H9 (cell line): ENCODE data around the gene TRIM17. TPM values are rescaled to one million over a fixed set of nuclear protein-coding genes. Genes with fewer than 3 reads are reported as not detected.

Source experiments
- DNase-seq: peaks from one replicate; pipeline ENCODE4 v3.0.0-alpha.2; 2017
- H2AFZ ChIP-seq: one replicate; pipeline ENCODE4 v1.6.1; 2013; ENCODE audit warnings: mild to moderate bottlenecking, low read length, control low read depth, moderate library complexity
- H2AK5ac ChIP-seq: 2 replicates; pipeline ENCODE4 v1.6.1; 2013; ENCODE audit warnings: low read length, control low read depth, mixed read lengths; ENCODE audit not compliant: insufficient read length
- H2BK120ac ChIP-seq: one replicate; pipeline ENCODE4 v1.6.1; 2013; ENCODE audit warnings: low read depth, mild to moderate bottlenecking, low read length, control low read depth, inconsistent platforms; ENCODE audit not compliant: poor library complexity, severe bottlenecking
- H2BK12ac ChIP-seq: 2 replicates; pipeline ENCODE4 v1.6.1; 2013; ENCODE audit warnings: low read length, control low read depth, mixed read lengths, low read depth; ENCODE audit not compliant: insufficient read length
- H2BK15ac ChIP-seq: 2 replicates; pipeline ENCODE4 v1.6.1; 2013; ENCODE audit warnings: low read depth, low read length, control low read depth
- H2BK20ac ChIP-seq: one replicate; pipeline ENCODE4 v1.6.1; 2013; ENCODE audit warnings: low read depth, mild to moderate bottlenecking, low read length, control low read depth, inconsistent platforms; ENCODE audit not compliant: poor library complexity, severe bottlenecking
- H2BK5ac ChIP-seq: 2 replicates; pipeline ENCODE4 v1.6.1; 2013; ENCODE audit warnings: low read length, control low read depth, mixed read lengths; ENCODE audit not compliant: insufficient read length
- H3K14ac ChIP-seq: 2 replicates; pipeline ENCODE4 v1.6.1; 2013; ENCODE audit warnings: low read length, control low read depth; ENCODE audit not compliant: insufficient read depth
- H3K18ac ChIP-seq: 2 replicates; pipeline ENCODE4 v1.6.1; 2013; ENCODE audit warnings: low read depth, mild to moderate bottlenecking, mixed read lengths, low read length, control low read depth; ENCODE audit not compliant: insufficient read length
- H3K23ac ChIP-seq: 2 replicates; pipeline ENCODE4 v1.6.1; 2013; ENCODE audit warnings: low read length, control low read depth, mixed read lengths, low read depth; ENCODE audit not compliant: insufficient read length
- H3K23me2 ChIP-seq: 2 replicates; pipeline ENCODE4 v1.6.1; 2013; ENCODE audit warnings: low read depth, mild to moderate bottlenecking, mixed read lengths, low read length, control low read depth; ENCODE audit not compliant: insufficient read length, poor library complexity, severe bottlenecking
- H3K27ac ChIP-seq: 2 replicates; pipeline ENCODE4 v1.5.1; 2013; ENCODE audit warnings: low read length, control low read depth, mixed read lengths, low read depth; ENCODE audit not compliant: insufficient read length
- H3K27me3 ChIP-seq: 2 replicates; pipeline ENCODE4 v1.6.1; 2013; ENCODE audit warnings: low read length, control low read depth, inconsistent platforms; ENCODE audit not compliant: insufficient read depth
- H3K4ac ChIP-seq: 2 replicates; pipeline ENCODE4 v1.6.1; 2013; ENCODE audit warnings: low read depth, mild to moderate bottlenecking, control low read depth, inconsistent platforms, low read length, moderate library complexity
- H3K4me1 ChIP-seq: 2 replicates; pipeline ENCODE4 v1.6.1; 2013; ENCODE audit warnings: low read length, control low read depth, inconsistent platforms; ENCODE audit not compliant: insufficient read depth
- H3K4me2 ChIP-seq: 2 replicates; pipeline ENCODE4 v1.6.1; 2013; ENCODE audit warnings: low read length, control low read depth, mixed read lengths; ENCODE audit not compliant: insufficient read length, insufficient read depth
- H3K56ac ChIP-seq: 2 replicates; pipeline ENCODE4 v1.6.1; 2013; ENCODE audit warnings: low read depth, mild to moderate bottlenecking, mixed read lengths, low read length, control low read depth; ENCODE audit not compliant: insufficient read length
- H3K79me1 ChIP-seq: 2 replicates; pipeline ENCODE4 v1.6.1; 2013; ENCODE audit warnings: low read depth, mild to moderate bottlenecking, moderate library complexity, low read length, control low read depth, inconsistent platforms; ENCODE audit not compliant: insufficient read depth, poor library complexity, severe bottlenecking
- H3K79me2 ChIP-seq: 2 replicates; pipeline ENCODE4 v1.6.1; 2013; ENCODE audit warnings: low read length, control low read depth, inconsistent platforms; ENCODE audit not compliant: insufficient read depth
- H3K9ac ChIP-seq: 2 replicates; pipeline ENCODE4 v1.6.1; 2013; ENCODE audit warnings: low read length, control low read depth, mixed read lengths; ENCODE audit not compliant: insufficient read length; ENCODE audit errors: extremely low read depth
- H3K9me3 ChIP-seq: one replicate; pipeline ENCODE4 v1.6.1; 2013; ENCODE audit warnings: low read depth, low read length, inconsistent platforms; ENCODE audit not compliant: control insufficient read depth
- H3T11ph ChIP-seq: one replicate; pipeline ENCODE4 v1.6.1; 2013; ENCODE audit warnings: mild to moderate bottlenecking, low read length, control low read depth, inconsistent platforms
- H4K20me1 ChIP-seq: one replicate; pipeline ENCODE4 v1.6.1; 2013; ENCODE audit not compliant: control insufficient read depth, insufficient read length, insufficient read depth
- H4K5ac ChIP-seq: 2 replicates; pipeline ENCODE4 v1.6.1; 2013; ENCODE audit warnings: low read depth, mild to moderate bottlenecking, mixed read lengths, low read length, control low read depth; ENCODE audit not compliant: insufficient read length
- H4K8ac ChIP-seq: replicated peaks from 2 replicates; pipeline ENCODE4 v1.6.1; 2013; ENCODE audit warnings: low read length, control low read depth, mixed read lengths, low read depth; ENCODE audit not compliant: insufficient read length
- H4K91ac ChIP-seq: 2 replicates; pipeline ENCODE4 v1.6.1; 2013; ENCODE audit warnings: low read depth, mild to moderate bottlenecking, moderate library complexity, mixed read lengths, low read length, control low read depth; ENCODE audit not compliant: insufficient read length
- H3K27ac Mint-ChIP-seq, 3 experiments: 2 replicates in 2 of 3; 3 replicates in 1 of 3; pipeline ENCODE4 v1.8.0; 2020 to 2021; ENCODE audit warnings: mixed read lengths in 3 of 3, mild to moderate bottlenecking in 1 of 3, moderate library complexity in 1 of 3
- H3K27me3 Mint-ChIP-seq: 2 replicates; pipeline ENCODE4 v1.8.0; 2021; ENCODE audit warnings: low read depth, mild to moderate bottlenecking, moderate library complexity, mixed read lengths
- H3K36me3 Mint-ChIP-seq, 3 experiments: 2 replicates in 2 of 3; 3 replicates in 1 of 3; pipeline ENCODE4 v1.8.0; 2020 to 2021; ENCODE audit warnings: low read depth in 3 of 3, mixed read lengths in 3 of 3; ENCODE audit not compliant: insufficient read depth in 1 of 3
- H3K4me1 Mint-ChIP-seq, 2 experiments: 2 replicates each; pipeline ENCODE4 v1.8.0; 2020; ENCODE audit warnings: mixed read lengths in 2 of 2
- H3K4me3 Mint-ChIP-seq, 2 experiments: 2 replicates in 1 of 2; 3 replicates in 1 of 2; pipeline ENCODE4 v1.8.0; 2020 to 2021; ENCODE audit warnings: mild to moderate bottlenecking in 2 of 2, mixed read lengths in 2 of 2, moderate library complexity in 1 of 2
- H3K9me3 Mint-ChIP-seq, 2 experiments: 2 replicates in 1 of 2; 3 replicates in 1 of 2; pipeline ENCODE4 v1.8.0; 2020; ENCODE audit warnings: mild to moderate bottlenecking in 2 of 2, mixed read lengths in 2 of 2, moderate library complexity in 1 of 2
- WGBS: extraction: QIAGEN DNeasy Blood & Tissue Kit; methylation state at CpG from one replicate; pipeline ENCODE4 v1.1.7; 2013; ENCODE audit warnings: missing lambda C conversion rate, low lambda C conversion rate, mixed read lengths; ENCODE audit not compliant: insufficient read length; ENCODE audit errors: extremely low coverage; 5-methylcytosine and 5-hydroxymethylcytosine counted together
- total RNA-seq: library from RNA; stranded (reverse); gene quantifications from 2 replicates; pipeline ENCODE4 v1.2.1, GENCODE V29; 2021
- TF ChIP-seq, protein P1 (sequence below): fragments of 200-600 bp; sonication (generic); conservative IDR thresholded peaks from 3 replicates; pipeline ENCODE4 v1.8.0; 2021; ENCODE audit warnings: antibody characterized with exemption, mild to moderate bottlenecking

The TRIM17 gene
- total RNA-seq, 1 experiment from 2014 or later: 2.8 TPM

DNA sequence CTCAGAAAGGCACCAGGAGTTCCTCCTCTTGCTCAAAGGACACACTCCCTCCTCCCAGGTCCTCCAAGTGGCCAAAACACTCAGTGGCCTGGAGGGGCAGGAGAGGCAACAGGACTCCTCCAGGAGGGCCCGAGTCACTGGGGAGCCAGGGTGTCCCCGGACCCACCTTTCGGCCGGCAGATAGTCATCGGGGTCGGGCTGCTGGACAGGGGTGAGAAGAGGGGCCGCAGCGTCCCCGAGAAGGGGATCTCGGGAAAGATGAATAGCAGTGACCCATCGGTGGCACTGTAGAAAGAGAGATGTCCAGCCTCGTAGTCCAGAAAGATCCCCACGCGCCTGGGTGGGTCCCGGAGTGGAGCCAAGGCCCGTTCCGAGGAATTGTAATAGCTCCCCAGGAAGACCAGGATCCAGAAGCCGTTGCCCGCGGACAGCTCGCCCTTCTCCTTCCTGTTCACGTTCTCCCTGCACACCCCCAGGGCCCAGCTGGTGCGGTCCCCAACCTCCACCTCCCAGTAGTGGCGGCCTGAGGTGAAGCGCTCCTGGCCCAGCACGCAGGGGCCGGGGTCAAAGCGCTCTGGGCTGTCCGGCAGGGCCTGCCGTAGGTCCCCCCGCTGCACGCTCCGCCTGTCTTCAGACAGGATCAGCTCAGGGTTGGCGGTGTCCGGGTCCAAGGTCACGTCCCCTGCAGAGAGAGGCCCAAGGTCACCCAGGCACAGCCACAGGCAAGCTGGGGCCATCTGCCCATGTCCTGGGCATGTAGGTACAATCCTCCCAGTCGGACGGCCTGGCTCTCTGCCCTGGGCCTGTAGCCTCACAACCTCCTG, 21.9 kb downstream of the TRIM17 start:
- H3K27me3 Mint-ChIP-seq: peaks cover 1% of the 10 kb centered on the region
- Histone ChIP-seq H3K79me2 (no peaks in the 10 kb centered on the region), H3K23ac (no peak overlapping the region), H2BK12ac (no peak overlapping the region), H3K56ac (no peak overlapping the region), H3K23me2 (no peaks in the 10 kb centered on the region), H3K79me1 (no peaks in the 10 kb centered on the region), H2AFZ (no peak overlapping the region), H3K27me3 (no peaks in the 10 kb centered on the region), H2BK15ac (no peak overlapping the region), H2BK20ac (no peak overlapping the region), H3T11ph (no peak overlapping the region), H3K4me1 (no peaks in the 10 kb centered on the region), H4K8ac (no peak overlapping the region), H3K4me2 (no peak overlapping the region), H3K4ac (no peak overlapping the region), H3K14ac (no peak overlapping the region), H3K9me3 (no peaks in the 10 kb centered on the region), H4K5ac (no peak overlapping the region), H3K9ac (no peak overlapping the region), H3K27ac (no peak overlapping the region), H3K18ac (no peak overlapping the region), H2AK5ac (no peak overlapping the region), H2BK120ac (no peak overlapping the region), H4K91ac (no peak overlapping the region), H4K20me1 (no peaks in the 10 kb centered on the region), H2BK5ac (no peak overlapping the region)
- peak; percentile 14 for DNase-seq
- no peaks in the 10 kb centered on the region for H3K9me3 Mint-ChIP-seq
- H3K27ac Mint-ChIP-seq: no peak overlapping the region; a peak in 1 of 7 replicates
- peaks cover 18 to 54% (median 44%) of the 10 kb centered on the region in 3 experiments for H3K36me3 Mint-ChIP-seq
- no CpG with 5 or more reads among the region's 38 CpGs for WGBS
- H3K4me1 Mint-ChIP-seq: no peaks in the 10 kb centered on the region
- no peak overlapping the region for H3K4me3 Mint-ChIP-seq
- TF ChIP-seq, protein P1, sequence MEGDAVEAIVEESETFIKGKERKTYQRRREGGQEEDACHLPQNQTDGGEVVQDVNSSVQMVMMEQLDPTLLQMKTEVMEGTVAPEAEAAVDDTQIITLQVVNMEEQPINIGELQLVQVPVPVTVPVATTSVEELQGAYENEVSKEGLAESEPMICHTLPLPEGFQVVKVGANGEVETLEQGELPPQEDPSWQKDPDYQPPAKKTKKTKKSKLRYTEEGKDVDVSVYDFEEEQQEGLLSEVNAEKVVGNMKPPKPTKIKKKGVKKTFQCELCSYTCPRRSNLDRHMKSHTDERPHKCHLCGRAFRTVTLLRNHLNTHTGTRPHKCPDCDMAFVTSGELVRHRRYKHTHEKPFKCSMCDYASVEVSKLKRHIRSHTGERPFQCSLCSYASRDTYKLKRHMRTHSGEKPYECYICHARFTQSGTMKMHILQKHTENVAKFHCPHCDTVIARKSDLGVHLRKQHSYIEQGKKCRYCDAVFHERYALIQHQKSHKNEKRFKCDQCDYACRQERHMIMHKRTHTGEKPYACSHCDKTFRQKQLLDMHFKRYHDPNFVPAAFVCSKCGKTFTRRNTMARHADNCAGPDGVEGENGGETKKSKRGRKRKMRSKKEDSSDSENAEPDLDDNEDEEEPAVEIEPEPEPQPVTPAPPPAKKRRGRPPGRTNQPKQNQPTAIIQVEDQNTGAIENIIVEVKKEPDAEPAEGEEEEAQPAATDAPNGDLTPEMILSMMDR: no peak
